Adrenal gland (tissue), 12 donors: ENCODE measurements around the gene GPR4. TPM values are rescaled to one million over a fixed set of nuclear protein-coding genes. Genes with fewer than 3 reads are reported as not detected.

ENCODE experiments used
- DNase-seq, 7 donors: peaks; one replicate each; pipeline ENCODE4 v3.0.0-alpha.2; 2019 to 2020
- H3K27ac ChIP-seq, 5 donors: fragments of 200-600 bp; sonication (generic) in 4 of 5; 1 replicate in 3 of 5; 2 replicates in 2 of 5; pipeline versions ENCODE4 v1.5.1 to v1.8.0; 2016 to 2020; ENCODE audit warnings: mild to moderate bottlenecking in 1 of 5
- H3K27me3 ChIP-seq: fragments of 200-600 bp; 2 replicates; pipeline ENCODE4 v1.8.0; 2021
- H3K36me3 ChIP-seq, 2 donors: fragments of 200-600 bp; replicated peaks in 1 of 2; 1 replicate in 1 of 2; 2 replicates in 1 of 2; pipeline versions ENCODE4 v1.5.1 to v1.8.0; 2018 to 2022
- H3K4me1 ChIP-seq, 2 donors: fragments of 200-600 bp; replicated peaks in 1 of 2; 1 replicate in 1 of 2; 2 replicates in 1 of 2; pipeline versions ENCODE4 v1.5.1 to v1.8.0; 2018 to 2021
- H3K4me3 ChIP-seq, 4 donors: fragments of 200-600 bp; sonication (generic) in 3 of 4; one replicate each; pipeline ENCODE4 v1.5.1; 2016 to 2018
- H3K9me3 ChIP-seq, 3 donors: fragments of 200-600 bp; sonication (generic) in 1 of 3; replicated peaks in 1 of 3; 1 replicate in 2 of 3; 2 replicates in 1 of 3; pipeline versions ENCODE4 v1.5.1 to v1.8.0; 2016 to 2021
- POLR2A ChIP-seq, 2 donors: fragments of 450-650 bp; IDR thresholded peaks; one replicate each; pipeline ENCODE4 v1.6.1; 2017; ENCODE audit warnings: antibody characterized with exemption in 2 of 2, mild to moderate bottlenecking in 2 of 2, moderate library complexity in 1 of 2
- WGBS, 4 donors: extraction: QIAGEN DNeasy Blood & Tissue Kit in 2 of 4; methylation state at CpG; one replicate each; pipeline versions ENCODE4 v1.1.5 to v1.1.7; 2013 to 2017; 5-methylcytosine and 5-hydroxymethylcytosine counted together
- intact Hi-C, 2 donors: fragments of 100-400 bp; cut with DNase I; formaldehyde crosslinking; loops; one replicate each; pipeline versions ENCODE4 v1.14.1 to v1.15.0; 2022 to 2023
- polyA plus RNA-seq, 3 donors: library from polyadenylated mRNA; stranded (reverse); fragments of 200-250 nt in 2 of 3; fragments of 350-450 nt in 1 of 3; fragmentation: Illumina TruSeq in 1 of 3; extraction: RNeasy Lipid Tissue Mini Kit (QIAGEN cat#74804) in 1 of 3; gene quantifications; one replicate each; pipeline ENCODE4 v1.2.3, GENCODE V29; 2013 to 2014
- total RNA-seq, 9 donors: library from RNA; depleted of rRNA in 4 of 9; stranded (reverse); fragments of >200 nt in 4 of 9; fragments of 120-200 nt in 1 of 9; fragmentation: NEBNext Ultra II Directional in 1 of 9; extraction: Animal tissue kit (Norgen Biotek cat#: 25700) in 1 of 9; gene quantifications; one replicate each; pipeline versions ENCODE4 v1.1.0 to v1.2.4, GENCODE V29; 2013 to 2023
- TF ChIP-seq, protein P1 (sequence below), 6 experiments: fragments of 450-650 bp in 4 of 6; fragments of 200-600 bp in 2 of 6; sonication (generic) in 1 of 6; IDR thresholded peaks; 1 replicate in 5 of 6; 2 replicates in 1 of 6; pipeline versions ENCODE4 v1.5.1 to v1.8.0; 2016 to 2021; ENCODE audit warnings: antibody characterized with exemption in 6 of 6, mild to moderate bottlenecking in 2 of 6, moderate library complexity in 1 of 6
- donor health status: healthy with polysubstance abuse.
- donor health status: Bipolar disorder and iron deficiency.
- donor health status: DM: yes; HTN: yes; CAD: no.
- donor health status: DM: no; HTN: no; CAD: no.
- donor health status: DM: no; HTN: no; CAD: no.
- donor health status: DM: yes; HTN: yes; CAD: no.

The GPR4 gene
- total and polyA plus RNA-seq, 12 donors = 0.55 to 11.3 (median 4.0) TPM

DNA sequence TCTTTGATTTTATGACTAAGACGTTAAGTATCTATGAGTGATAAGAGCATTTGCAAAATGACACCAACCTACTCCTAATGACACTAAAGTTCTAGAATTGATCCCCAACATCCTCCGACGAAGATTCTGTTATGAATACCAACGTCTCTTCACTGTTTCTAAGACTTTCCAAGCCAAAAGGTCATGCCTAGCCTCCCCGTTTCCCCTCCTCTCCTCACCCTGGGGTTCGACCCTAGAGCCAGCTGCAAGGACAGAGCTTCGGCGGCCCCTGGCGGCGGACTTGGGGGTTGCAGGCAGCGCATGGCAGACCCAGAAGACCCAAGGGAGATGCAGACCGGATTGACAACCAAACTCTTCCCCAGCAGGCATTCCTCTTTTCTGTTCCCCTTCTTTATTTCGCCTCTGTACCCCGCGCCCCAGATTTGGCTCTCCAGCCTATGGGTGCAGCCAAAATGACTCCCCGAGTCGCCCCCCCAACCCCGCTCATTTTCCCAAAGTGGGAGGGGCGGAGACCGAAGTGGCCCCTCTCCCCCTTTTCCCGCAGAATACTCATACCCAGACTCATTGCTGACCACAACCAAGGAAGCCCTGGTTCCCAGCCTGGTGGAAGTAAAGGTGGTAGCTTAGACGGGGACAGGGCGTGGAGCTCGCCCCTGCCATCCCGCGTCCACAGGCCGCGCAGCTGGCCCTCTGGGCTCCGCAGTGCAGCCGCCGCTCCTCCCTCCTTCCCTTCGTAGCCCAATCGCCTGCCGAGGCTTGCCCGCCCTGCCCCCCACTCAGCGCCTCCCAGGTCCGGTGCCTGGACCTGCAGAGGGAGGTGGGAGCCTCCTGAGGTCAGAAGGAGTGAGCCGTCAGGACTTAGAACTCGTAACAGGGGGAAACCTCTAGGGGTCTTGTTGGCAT lies 41.3 kb upstream of the GPR4 start:
- no peaks in the 10 kb centered on the region for H3K36me3 ChIP-seq
- H3K27me3 ChIP-seq = no peaks in the 10 kb centered on the region
- peaks cover 23 to 40% of the 10 kb centered on the region in 2 donors for H3K4me1 ChIP-seq
- peak; percentile 81 to 93 (median 87) for DNase-seq
- TF ChIP-seq POLR2A (IDR thresholded peaks at IDR 0.05) = no peak
- TF ChIP-seq, protein P1, sequence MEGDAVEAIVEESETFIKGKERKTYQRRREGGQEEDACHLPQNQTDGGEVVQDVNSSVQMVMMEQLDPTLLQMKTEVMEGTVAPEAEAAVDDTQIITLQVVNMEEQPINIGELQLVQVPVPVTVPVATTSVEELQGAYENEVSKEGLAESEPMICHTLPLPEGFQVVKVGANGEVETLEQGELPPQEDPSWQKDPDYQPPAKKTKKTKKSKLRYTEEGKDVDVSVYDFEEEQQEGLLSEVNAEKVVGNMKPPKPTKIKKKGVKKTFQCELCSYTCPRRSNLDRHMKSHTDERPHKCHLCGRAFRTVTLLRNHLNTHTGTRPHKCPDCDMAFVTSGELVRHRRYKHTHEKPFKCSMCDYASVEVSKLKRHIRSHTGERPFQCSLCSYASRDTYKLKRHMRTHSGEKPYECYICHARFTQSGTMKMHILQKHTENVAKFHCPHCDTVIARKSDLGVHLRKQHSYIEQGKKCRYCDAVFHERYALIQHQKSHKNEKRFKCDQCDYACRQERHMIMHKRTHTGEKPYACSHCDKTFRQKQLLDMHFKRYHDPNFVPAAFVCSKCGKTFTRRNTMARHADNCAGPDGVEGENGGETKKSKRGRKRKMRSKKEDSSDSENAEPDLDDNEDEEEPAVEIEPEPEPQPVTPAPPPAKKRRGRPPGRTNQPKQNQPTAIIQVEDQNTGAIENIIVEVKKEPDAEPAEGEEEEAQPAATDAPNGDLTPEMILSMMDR (IDR thresholded peaks at IDR 0.05) = peak; percentile 94 to 99 (median 98)
- H3K27ac ChIP-seq = peak overlapping the region in 3 of 5 donors; percentile 15 to 94 (median 87)
- WGBS, 4 donors = 3 to 24% (median 16%) methylated on average over 21 to 39 of the region's 39 CpGs
- intact Hi-C loops = loop anchor here (2.0 to 10.0 kb wide), 4 partner anchors 36 to 120 kb away; partner anchors contain the start of gene GPR4 (in 1 of the 2)
- no peaks in the 10 kb centered on the region for H3K9me3 ChIP-seq
- no peak overlapping the region for H3K4me3 ChIP-seq

DNA sequence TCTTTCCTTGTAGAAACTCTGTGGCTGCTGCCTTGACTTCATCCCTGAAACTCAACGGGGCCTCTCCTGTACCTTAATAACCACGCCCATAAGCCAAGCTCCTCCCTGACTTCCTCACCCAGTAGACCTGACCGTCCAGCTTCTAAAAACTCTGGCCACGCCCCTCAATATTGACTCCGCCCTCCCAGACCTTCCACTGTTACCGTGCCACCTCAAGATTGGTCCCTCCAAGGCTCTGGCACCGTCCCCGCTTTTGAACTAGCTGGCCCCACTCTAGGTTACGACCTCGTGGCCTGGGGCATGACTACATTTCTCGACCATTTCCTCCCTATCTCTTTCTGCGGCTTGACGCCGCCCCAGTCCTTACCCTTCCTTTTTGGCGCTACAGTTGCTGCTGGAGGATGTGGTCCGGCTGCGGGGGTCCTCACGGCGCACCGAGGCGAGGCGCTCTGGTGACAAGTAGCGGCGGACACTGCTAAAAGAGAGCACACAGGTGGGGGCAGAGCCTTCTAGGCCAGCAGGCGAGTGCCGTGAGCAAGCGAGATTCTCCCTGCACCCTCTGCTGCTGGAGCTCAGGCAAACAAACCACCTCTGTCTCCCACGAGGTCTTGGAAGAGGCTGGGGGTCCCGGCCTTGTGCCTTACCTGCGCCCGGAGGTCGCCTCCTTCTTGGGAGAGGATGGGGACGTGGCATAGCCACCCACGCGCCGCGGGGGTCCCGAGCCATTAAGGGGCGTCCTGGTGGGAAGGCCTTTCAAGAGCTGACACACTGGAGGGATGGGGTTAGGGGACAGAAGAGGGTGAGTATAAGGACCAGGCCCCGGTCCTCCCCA lies 39.5 kb upstream of the GPR4 start:
- Histone ChIP-seq H3K27me3 (no peaks in the 10 kb centered on the region), H3K4me1 (peaks cover 23 to 55% of the 10 kb centered on the region in 2 donors), H3K36me3 (no peaks in the 10 kb centered on the region), H3K27ac (peak overlapping the region; percentile 65 to 94 (median 87)), H3K4me3 (peak overlapping the region in 1 of 4 donors; percentile 43), H3K9me3 (no peaks in the 10 kb centered on the region)
- WGBS, 4 donors = 5 to 13% (median 8%) methylated on average over 19 to 40 of the region's 40 CpGs
- peak; percentile 88 to 97 (median 95) for DNase-seq
- intact Hi-C loops = loop anchor here (2.0 to 10.0 kb wide), 4 partner anchors 35 to 119 kb away; partner anchors contain the start of gene GPR4 (in 1 of the 2)
- TF ChIP-seq POLR2A (IDR thresholded peaks at IDR 0.05) = peak in 1 of 2 donors; percentile 0
- TF ChIP-seq, protein P1 (IDR thresholded peaks at IDR 0.05) = peak in 1 of 6 experiments; percentile 6

DNA sequence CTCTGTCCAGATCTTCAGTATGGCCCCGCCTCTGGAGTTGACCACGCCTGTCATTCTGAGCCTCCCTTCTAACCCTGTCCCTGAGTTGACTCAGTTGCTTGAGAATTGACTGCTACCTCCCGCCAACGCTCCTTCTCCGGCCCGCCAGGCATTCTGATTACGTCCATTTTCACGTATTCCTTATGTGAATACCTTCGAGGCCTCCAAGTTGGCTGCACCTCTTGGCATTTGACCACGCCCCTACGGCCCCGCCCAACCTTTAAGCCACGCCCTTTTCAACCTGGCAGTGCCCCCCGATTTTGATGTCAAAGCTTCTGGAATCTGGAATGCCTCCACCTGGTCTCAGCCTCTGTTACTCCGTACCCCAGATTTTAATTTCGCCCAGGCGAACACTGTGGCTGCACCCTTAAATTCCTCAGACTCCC lies 38.8 kb upstream of the GPR4 start:
- H3K4me1 ChIP-seq = peaks cover 23 to 55% of the 10 kb centered on the region in 2 donors
- no peaks in the 10 kb centered on the region for H3K36me3 ChIP-seq
- no peaks in the 10 kb centered on the region for H3K9me3 ChIP-seq
- TF ChIP-seq POLR2A (IDR thresholded peaks at IDR 0.05) = peak in 1 of 2 donors; percentile 23
- TF ChIP-seq, protein P1 (IDR thresholded peaks at IDR 0.05) = no peak
- no peak overlapping the region for H3K4me3 ChIP-seq
- intact Hi-C loops = loop anchor here in 1 of 2 donors (5.0 to 10.0 kb wide), 2 partner anchors 39 to 116 kb away; partner anchors contain the start of gene GPR4
- 56 to 61% (median 57%) methylated on average over 17 of the region's 17 CpGs for WGBS, 4 donors
- peak overlapping the region; percentile 21 to 94 (median 87) for H3K27ac ChIP-seq
- peak in 4 of 7 donors; percentile 38 to 59 (median 48) for DNase-seq
- H3K27me3 ChIP-seq = no peaks in the 10 kb centered on the region
